HL-60 (cell line): Measurements from ENCODE around the gene KREMEN2.

ENCODE experiments used
- DNase-seq, 2 experiments: peaks; one replicate each; pipeline ENCODE4 v3.0.0-alpha.2; 2010 to 2020; ENCODE audit warnings: low read depth in 1 of 2, low spot score in 1 of 2
- H3K27ac ChIP-seq: fragments of 250-450 bp; sonication (Bioruptor Pico); replicated peaks from 2 replicates; pipeline ENCODE4 v1.5.1; 2020; ENCODE audit warnings: mild to moderate bottlenecking, moderate library complexity
- H3K27me3 ChIP-seq: fragments of 250-450 bp; sonication (Bioruptor Pico); 2 replicates; pipeline ENCODE4 v1.5.1; 2021; ENCODE audit warnings: mild to moderate bottlenecking, moderate library complexity; ENCODE audit not compliant: insufficient read depth, poor library complexity, severe bottlenecking
- H3K4me3 ChIP-seq: replicated peaks from 2 replicates; pipeline ENCODE4 v1.5.1; 2011; ENCODE audit warnings: mild to moderate bottlenecking, control low read depth, low read length; ENCODE audit not compliant: insufficient read depth
- GABPA ChIP-seq: IDR thresholded peaks from 2 replicates; pipeline ENCODE4 v1.6.1; 2012; ENCODE audit warnings: low read depth
- POLR2AphosphoS5 ChIP-seq: IDR thresholded peaks from 2 replicates; pipeline ENCODE4 v1.6.1; 2012; ENCODE audit warnings: low read depth
- SPI1 ChIP-seq: IDR thresholded peaks from 2 replicates; pipeline ENCODE4 v1.6.1; 2012; ENCODE audit warnings: low read depth, mild to moderate bottlenecking, borderline replicate concordance
- TF ChIP-seq, protein P1 (sequence below): IDR thresholded peaks from 2 replicates; pipeline ENCODE4 v1.6.1; 2012; ENCODE audit warnings: low read depth; ENCODE audit not compliant: insufficient replicate concordance
- TF ChIP-seq, protein P2 (sequence below): IDR thresholded peaks from one replicate; pipeline ENCODE4 v1.5.1; 2011; ENCODE audit warnings: low read length, control low read depth, inconsistent platforms; ENCODE audit not compliant: insufficient read depth

Gene KREMEN2

DNA sequence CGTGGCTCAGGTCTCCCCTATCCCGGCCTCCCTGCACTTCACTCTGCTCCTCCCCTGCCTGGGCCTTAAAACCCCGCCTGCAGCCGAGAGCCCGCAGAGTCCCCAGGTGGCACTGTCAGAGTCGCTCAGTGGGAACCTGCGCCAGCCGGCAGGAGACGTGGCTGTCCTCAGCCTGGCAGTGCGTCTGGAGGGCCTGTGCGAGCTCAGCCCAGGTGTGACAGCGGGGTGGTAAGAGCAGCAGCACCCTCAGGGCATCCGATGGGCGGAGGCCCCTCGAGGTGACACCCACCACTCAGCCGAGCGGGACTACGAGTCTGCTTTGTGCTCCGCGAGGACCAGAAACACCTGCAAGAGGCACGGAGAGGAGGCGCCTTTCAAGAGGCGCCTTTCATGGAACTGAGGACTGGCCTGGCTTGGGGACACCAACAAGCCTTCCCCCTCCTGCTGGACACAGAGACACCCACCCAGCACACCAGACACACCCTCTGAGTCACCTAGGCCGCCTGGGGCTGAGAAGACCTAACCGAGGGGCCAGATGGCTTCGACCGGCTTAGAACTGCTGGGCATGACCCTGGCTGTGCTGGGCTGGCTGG lies 48.8 kb downstream of the KREMEN2 start, which contains the start of gene CLDN9:
TSS of gene CLDN9 (plus strand) at position 96 of the 593 bp plus-strand sequence. CDS start at position 536, 440 bp downstream.
- DNase-seq = no peak
- no peaks in the 10 kb centered on the region for H3K27me3 ChIP-seq
- no peak within 1 kb of the TSS for H3K27ac ChIP-seq
- H3K4me3 ChIP-seq = no peak within 1 kb of the TSS
- TF ChIP-seq, protein P1, sequence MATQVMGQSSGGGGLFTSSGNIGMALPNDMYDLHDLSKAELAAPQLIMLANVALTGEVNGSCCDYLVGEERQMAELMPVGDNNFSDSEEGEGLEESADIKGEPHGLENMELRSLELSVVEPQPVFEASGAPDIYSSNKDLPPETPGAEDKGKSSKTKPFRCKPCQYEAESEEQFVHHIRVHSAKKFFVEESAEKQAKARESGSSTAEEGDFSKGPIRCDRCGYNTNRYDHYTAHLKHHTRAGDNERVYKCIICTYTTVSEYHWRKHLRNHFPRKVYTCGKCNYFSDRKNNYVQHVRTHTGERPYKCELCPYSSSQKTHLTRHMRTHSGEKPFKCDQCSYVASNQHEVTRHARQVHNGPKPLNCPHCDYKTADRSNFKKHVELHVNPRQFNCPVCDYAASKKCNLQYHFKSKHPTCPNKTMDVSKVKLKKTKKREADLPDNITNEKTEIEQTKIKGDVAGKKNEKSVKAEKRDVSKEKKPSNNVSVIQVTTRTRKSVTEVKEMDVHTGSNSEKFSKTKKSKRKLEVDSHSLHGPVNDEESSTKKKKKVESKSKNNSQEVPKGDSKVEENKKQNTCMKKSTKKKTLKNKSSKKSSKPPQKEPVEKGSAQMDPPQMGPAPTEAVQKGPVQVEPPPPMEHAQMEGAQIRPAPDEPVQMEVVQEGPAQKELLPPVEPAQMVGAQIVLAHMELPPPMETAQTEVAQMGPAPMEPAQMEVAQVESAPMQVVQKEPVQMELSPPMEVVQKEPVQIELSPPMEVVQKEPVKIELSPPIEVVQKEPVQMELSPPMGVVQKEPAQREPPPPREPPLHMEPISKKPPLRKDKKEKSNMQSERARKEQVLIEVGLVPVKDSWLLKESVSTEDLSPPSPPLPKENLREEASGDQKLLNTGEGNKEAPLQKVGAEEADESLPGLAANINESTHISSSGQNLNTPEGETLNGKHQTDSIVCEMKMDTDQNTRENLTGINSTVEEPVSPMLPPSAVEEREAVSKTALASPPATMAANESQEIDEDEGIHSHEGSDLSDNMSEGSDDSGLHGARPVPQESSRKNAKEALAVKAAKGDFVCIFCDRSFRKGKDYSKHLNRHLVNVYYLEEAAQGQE = no peak
- TF ChIP-seq GABPA = no peak

DNA sequence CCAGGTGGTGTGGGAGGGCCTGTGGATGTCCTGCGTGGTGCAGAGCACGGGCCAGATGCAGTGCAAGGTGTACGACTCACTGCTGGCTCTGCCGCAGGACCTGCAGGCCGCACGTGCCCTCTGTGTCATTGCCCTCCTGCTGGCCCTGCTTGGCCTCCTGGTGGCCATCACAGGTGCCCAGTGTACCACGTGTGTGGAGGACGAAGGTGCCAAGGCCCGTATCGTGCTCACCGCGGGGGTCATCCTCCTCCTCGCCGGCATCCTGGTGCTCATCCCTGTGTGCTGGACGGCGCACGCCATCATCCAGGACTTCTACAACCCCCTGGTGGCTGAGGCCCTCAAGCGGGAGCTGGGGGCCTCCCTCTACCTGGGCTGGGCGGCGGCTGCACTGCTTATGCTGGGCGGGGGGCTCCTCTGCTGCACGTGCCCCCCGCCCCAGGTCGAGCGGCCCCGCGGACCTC lies 49.4 kb downstream of the KREMEN2 start:
- DNase-seq = no peak
- H3K27me3 ChIP-seq = no peaks in the 10 kb centered on the region
- H3K27ac ChIP-seq = no peak overlapping the region
- TF ChIP-seq, protein P2, sequence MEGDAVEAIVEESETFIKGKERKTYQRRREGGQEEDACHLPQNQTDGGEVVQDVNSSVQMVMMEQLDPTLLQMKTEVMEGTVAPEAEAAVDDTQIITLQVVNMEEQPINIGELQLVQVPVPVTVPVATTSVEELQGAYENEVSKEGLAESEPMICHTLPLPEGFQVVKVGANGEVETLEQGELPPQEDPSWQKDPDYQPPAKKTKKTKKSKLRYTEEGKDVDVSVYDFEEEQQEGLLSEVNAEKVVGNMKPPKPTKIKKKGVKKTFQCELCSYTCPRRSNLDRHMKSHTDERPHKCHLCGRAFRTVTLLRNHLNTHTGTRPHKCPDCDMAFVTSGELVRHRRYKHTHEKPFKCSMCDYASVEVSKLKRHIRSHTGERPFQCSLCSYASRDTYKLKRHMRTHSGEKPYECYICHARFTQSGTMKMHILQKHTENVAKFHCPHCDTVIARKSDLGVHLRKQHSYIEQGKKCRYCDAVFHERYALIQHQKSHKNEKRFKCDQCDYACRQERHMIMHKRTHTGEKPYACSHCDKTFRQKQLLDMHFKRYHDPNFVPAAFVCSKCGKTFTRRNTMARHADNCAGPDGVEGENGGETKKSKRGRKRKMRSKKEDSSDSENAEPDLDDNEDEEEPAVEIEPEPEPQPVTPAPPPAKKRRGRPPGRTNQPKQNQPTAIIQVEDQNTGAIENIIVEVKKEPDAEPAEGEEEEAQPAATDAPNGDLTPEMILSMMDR = no peak
- TF ChIP-seq SPI1 (no peak), GABPA (no peak), POLR2AphosphoS5 (no peak)
- TF ChIP-seq, protein P1 = no peak
- H3K4me3 ChIP-seq = no peak overlapping the region

DNA sequence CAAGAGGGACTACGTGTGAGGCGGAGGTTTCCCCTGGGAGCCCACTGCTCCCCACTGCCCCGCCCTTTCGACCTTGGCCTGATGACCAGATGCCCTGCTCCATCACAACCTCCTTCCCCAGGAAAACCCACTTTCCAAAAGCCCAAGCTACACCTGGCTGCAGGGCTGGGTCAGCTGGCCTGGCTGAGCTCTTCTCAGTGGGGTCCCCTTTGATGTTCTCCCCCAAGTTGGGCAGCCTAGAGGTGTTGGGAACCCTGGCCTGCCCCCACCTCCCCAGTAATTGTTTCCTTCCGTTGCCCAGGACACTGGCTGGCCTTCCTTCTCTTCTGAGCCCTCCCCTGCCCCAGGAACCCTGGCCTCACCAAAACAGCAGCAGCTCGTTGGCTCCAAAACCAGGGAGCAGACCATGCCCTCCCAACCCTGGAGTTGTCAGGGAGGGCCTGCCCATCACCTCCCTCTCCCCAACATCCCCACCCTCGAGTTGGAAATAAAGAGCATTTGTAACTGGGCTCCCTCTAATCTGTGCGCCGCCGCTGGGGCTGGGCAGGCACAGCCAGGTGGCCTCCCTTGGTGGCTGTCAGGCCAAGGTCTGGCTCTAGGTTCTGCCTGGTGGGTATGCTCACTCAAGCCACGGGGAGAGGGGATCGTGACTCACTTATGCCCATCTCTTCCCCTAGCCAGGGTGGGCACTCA lies 50.1 kb downstream of the KREMEN2 start:
- TF ChIP-seq, protein P1 = no peak
- no peak for TF ChIP-seq SPI1
- TF ChIP-seq POLR2AphosphoS5 = no peak
- no peak for TF ChIP-seq GABPA
- TF ChIP-seq, protein P2 = no peak
- no peaks in the 10 kb centered on the region for H3K27me3 ChIP-seq
- DNase-seq = no peak
- no peak overlapping the region for H3K27ac ChIP-seq
- H3K4me3 ChIP-seq = no peak overlapping the region
